H1 (cell line): ENCODE measurements around the gene MAGEB4. TPM values are rescaled to one million over a fixed set of nuclear protein-coding genes. Genes with fewer than 3 reads are reported as not detected.

ENCODE experiments used
- CTCF ChIA-PET: fragments of 300-600 bp; sonication (Branson Sonifier 250); formaldehyde crosslinking; loops from one replicate; lab custom pipeline; 2021; ENCODE audit not compliant: partially characterized antibody; lab: Charles Lee
- POLR2A ChIA-PET: fragments of 300-600 bp; sonication (Branson Sonifier 250); formaldehyde crosslinking; loops from one replicate; lab custom pipeline; 2021; ENCODE audit warnings: inconsistent platforms; ENCODE audit not compliant: partially characterized antibody; lab: Charles Lee
- DNase-seq, 2 experiments: peaks; one replicate each; pipeline versions ENCODE4 v3.0.0 to v3.0.0-alpha.2; 2010 to 2022; ENCODE audit warnings: low spot score in 2 of 2, low read depth in 1 of 2, mixed read lengths in 1 of 2
- FAIRE-seq: peaks from 2 replicates; lab custom pipeline; 2011; peaks lifted over from hg19 to GRCh38; lab: Jason Lieb, UNC
- H2AFZ ChIP-seq: 2 replicates; pipeline ENCODE4 v1.8.1; 2012; ENCODE audit warnings: low read length, inconsistent platforms
- H2AK5ac ChIP-seq: 2 replicates; pipeline ENCODE4 v1.6.1; 2013; ENCODE audit warnings: low read depth, low read length
- H2BK120ac ChIP-seq: replicated peaks from 2 replicates; pipeline ENCODE3; 2013; ENCODE audit warnings: low read depth, low read length, inconsistent platforms
- H2BK12ac ChIP-seq: 2 replicates; pipeline ENCODE4 v1.6.1; 2013; ENCODE audit warnings: low read depth, low read length
- H2BK15ac ChIP-seq: 2 replicates; pipeline ENCODE4 v1.6.1; 2013; ENCODE audit warnings: low read length
- H2BK20ac ChIP-seq: 2 replicates; pipeline ENCODE4 v1.6.1; 2013; ENCODE audit warnings: low read length
- H2BK5ac ChIP-seq: 2 replicates; pipeline ENCODE4 v1.6.1; 2013; ENCODE audit warnings: low read depth, low read length
- H3K14ac ChIP-seq: 2 replicates; pipeline ENCODE4 v1.6.1; 2013; ENCODE audit warnings: inconsistent platforms; ENCODE audit not compliant: insufficient read length
- H3K18ac ChIP-seq: 2 replicates; pipeline ENCODE4 v1.6.1; 2013; ENCODE audit warnings: low read length; ENCODE audit errors: extremely low read depth
- H3K23ac ChIP-seq: 2 replicates; pipeline ENCODE4 v1.6.1; 2013; ENCODE audit warnings: inconsistent platforms; ENCODE audit not compliant: insufficient read length
- H3K23me2 ChIP-seq: 2 replicates; pipeline ENCODE4 v1.6.1; 2013; ENCODE audit warnings: low read depth, low read length
- H3K27ac ChIP-seq: 2 replicates; pipeline ENCODE4 v1.6.1; 2011; ENCODE audit warnings: low read depth, low read length, inconsistent platforms
- H3K27me3 ChIP-seq, 4 experiments: replicated peaks in 1 of 4; 1 replicate in 1 of 4; 2 replicates in 3 of 4; pipeline versions ENCODE4 v1.6.1 to v1.8.1; 2011 to 2013; ENCODE audit warnings: low read length in 3 of 4, mild to moderate bottlenecking in 3 of 4, inconsistent platforms in 2 of 4, mixed read lengths in 2 of 4, moderate library complexity in 1 of 4; ENCODE audit not compliant: control insufficient read depth in 3 of 4, insufficient read depth in 3 of 4; ENCODE audit errors: extremely low read depth in 1 of 4
- H3K36me3 ChIP-seq, 4 experiments: 2 replicates each; pipeline versions ENCODE4 v1.6.1 to v1.8.1; 2011 to 2013; ENCODE audit warnings: mild to moderate bottlenecking in 4 of 4, low read length in 3 of 4, moderate library complexity in 2 of 4, control low read depth in 1 of 4, inconsistent platforms in 1 of 4; ENCODE audit not compliant: insufficient read depth in 4 of 4, control insufficient read depth in 2 of 4
- H3K4ac ChIP-seq: replicated peaks from 2 replicates; pipeline ENCODE3; 2013; ENCODE audit warnings: low read length, low read depth, mixed read lengths, inconsistent platforms; ENCODE audit not compliant: insufficient read length
- H3K4me1 ChIP-seq, 4 experiments: replicated peaks in 1 of 4; 1 replicate in 1 of 4; 2 replicates in 3 of 4; pipeline versions ENCODE4 v1.6.1 to v1.8.1; 2011 to 2013; ENCODE audit warnings: low read length in 3 of 4, inconsistent platforms in 2 of 4, mixed read lengths in 1 of 4; ENCODE audit not compliant: insufficient read depth in 4 of 4, control insufficient read depth in 3 of 4
- H3K4me2 ChIP-seq, 2 experiments: 2 replicates each; pipeline versions ENCODE4 v1.6.1 to v1.8.1; 2011 to 2013; ENCODE audit warnings: low read depth in 2 of 2, low read length in 2 of 2, control low read depth in 1 of 2, inconsistent platforms in 1 of 2, mild to moderate bottlenecking in 1 of 2; ENCODE audit not compliant: insufficient read depth in 1 of 2
- H3K4me3 ChIP-seq, 4 experiments: fragments of 200-600, 300-600 bp in 1 of 4; sonication (generic), shearing (Covaris generic), sonication (Bioruptor Twin) in 1 of 4; 2 replicates each; pipeline versions ENCODE4 v1.5.1 to v1.8.1; 2011 to 2016; ENCODE audit warnings: low read length in 4 of 4, low read depth in 3 of 4, control low read depth in 2 of 4, inconsistent platforms in 2 of 4, mild to moderate bottlenecking in 2 of 4, mixed read lengths in 1 of 4, moderate library complexity in 1 of 4; ENCODE audit not compliant: insufficient read depth in 2 of 4; ENCODE audit errors: extremely low read depth in 1 of 4
- H3K56ac ChIP-seq: replicated peaks from 2 replicates; pipeline ENCODE3; 2013; ENCODE audit warnings: low read depth, mild to moderate bottlenecking, mixed read lengths, low read length, inconsistent platforms; ENCODE audit not compliant: insufficient read length
- H3K79me1 ChIP-seq: 2 replicates; pipeline ENCODE4 v1.6.1; 2013; ENCODE audit warnings: low read depth, low read length, control low read depth
- H3K79me2 ChIP-seq, 2 experiments: 2 replicates each; pipeline versions ENCODE4 v1.6.1 to v1.8.1; 2012 to 2013; ENCODE audit warnings: low read length in 2 of 2, mild to moderate bottlenecking in 2 of 2, inconsistent platforms in 1 of 2; ENCODE audit not compliant: insufficient read depth in 2 of 2, control insufficient read depth in 1 of 2
- H3K9ac ChIP-seq, 4 experiments: replicated peaks in 1 of 4; 1 replicate in 1 of 4; 2 replicates in 3 of 4; pipeline versions ENCODE4 v1.6.1 to v1.8.1; 2011 to 2013; ENCODE audit warnings: low read depth in 3 of 4, low read length in 3 of 4, control low read depth in 2 of 4, mild to moderate bottlenecking in 2 of 4, moderate library complexity in 2 of 4, inconsistent platforms in 1 of 4; ENCODE audit errors: extremely low read depth in 1 of 4
- H3K9me3 ChIP-seq, 2 experiments: 2 replicates each; pipeline versions ENCODE4 v1.6.1 to v1.8.1; 2012 to 2013; ENCODE audit warnings: mild to moderate bottlenecking in 2 of 2, moderate library complexity in 2 of 2, control low read depth in 1 of 2, inconsistent platforms in 1 of 2, low read depth in 1 of 2, low read length in 1 of 2, mixed read lengths in 1 of 2; ENCODE audit not compliant: insufficient read depth in 2 of 2
- H4K20me1 ChIP-seq, 2 experiments: replicated peaks in 1 of 2; 2 replicates each; pipeline versions ENCODE3 to v1.8.1; 2011 to 2013; ENCODE audit warnings: inconsistent platforms in 2 of 2, low read length in 2 of 2, mild to moderate bottlenecking in 1 of 2; ENCODE audit not compliant: insufficient read depth in 2 of 2, control insufficient read depth in 1 of 2
- H4K5ac ChIP-seq: 2 replicates; pipeline ENCODE4 v1.6.1; 2013; ENCODE audit warnings: low read length, low read depth, mixed read lengths, inconsistent platforms; ENCODE audit not compliant: insufficient read length
- H4K8ac ChIP-seq: 2 replicates; pipeline ENCODE4 v1.8.0; 2013; ENCODE audit warnings: mild to moderate bottlenecking, moderate library complexity, low read length, inconsistent platforms; ENCODE audit not compliant: insufficient read depth; ENCODE audit errors: extremely low read depth
- H4K91ac ChIP-seq: replicated peaks from 2 replicates; pipeline ENCODE3; 2013; ENCODE audit warnings: low read length, mixed read lengths, inconsistent platforms; ENCODE audit not compliant: insufficient read length
- WGBS, 2 experiments: shearing (Covaris generic) in 1 of 2; methylation state at CpG; one replicate each; pipeline versions ENCODE4 v1.1.6 to v1.1.7; 2013 to 2015; ENCODE audit warnings: low lambda C conversion rate in 2 of 2, mixed read lengths in 2 of 2, inconsistent platforms in 1 of 2, low coverage in 1 of 2, missing lambda C conversion rate in 1 of 2; ENCODE audit not compliant: insufficient replicate concordance in 2 of 2, insufficient coverage in 1 of 2, insufficient read length in 1 of 2; ENCODE audit errors: extremely low coverage in 1 of 2, missing lambda C conversion rate in 1 of 2; 5-methylcytosine and 5-hydroxymethylcytosine counted together
- polyA plus RNA-seq, 7 experiments: library from polyadenylated mRNA; depleted of rRNA in 3 of 7; stranded (reverse) in 5 of 7; unstranded in 2 of 7; fragments of >200 nt in 5 of 7; fragments of 200-250 nt in 2 of 7; gene quantifications; 1 replicate in 5 of 7; 2 replicates in 1 of 7; 4 replicates in 1 of 7; pipeline versions ENCODE4 v1.2.1 to v1.2.3, GENCODE V29; 2011 to 2013; ENCODE audit warnings: missing spikeins in 2 of 7, mixed read lengths in 2 of 7
- total RNA-seq: library from RNA; stranded (reverse); fragmentation: NEBNext Ultra II Directional; extraction: Animal tissue kit (Norgen Biotek cat#: 25700); gene quantifications from 2 replicates; pipeline ENCODE4 v1.2.1, GENCODE V29; 2021

Gene MAGEB4
- total and polyA plus RNA-seq, 2 of the 8 experiments (the other 6 are each of a cell fraction or from before 2014, with no cell fraction given), result not detected

- ChIA-PET POLR2A (no interaction called here), CTCF (interaction anchor here (0.6 to 1.1 kb wide), 2 partner anchors 67 to 228 kb away, joined by 3 read pairs; no protein-coding TSS in a partner anchor)
- H4K5ac ChIP-seq, result no peak overlapping the region
- H2BK15ac ChIP-seq, result no peak overlapping the region
- no peak overlapping the region for H3K4me2 ChIP-seq
- 88% methylated on average over 1 of the region's 1 CpG; no CpG with 5 or more reads in 1 of the 2 experiments for WGBS, 2 experiments
- no peaks in the 10 kb centered on the region for H4K20me1 ChIP-seq
- H3K14ac ChIP-seq, result no peak overlapping the region
- H4K91ac ChIP-seq, result no peak overlapping the region
- H3K23ac ChIP-seq, result no peak overlapping the region
- no peaks in the 10 kb centered on the region for H3K4me1 ChIP-seq
- no peak overlapping the region for H2BK12ac ChIP-seq
- DNase-seq (no peak), FAIRE-seq (no peak)
- H3K4ac ChIP-seq, result no peak overlapping the region
- no peak overlapping the region for H2BK20ac ChIP-seq
- H3K27me3 ChIP-seq, result no peaks in the 10 kb centered on the region
- no peak overlapping the region for H3K4me3 ChIP-seq
- no peak overlapping the region for H2AFZ ChIP-seq
- H3K23me2 ChIP-seq, result no peaks in the 10 kb centered on the region
- no peak overlapping the region for H3K27ac ChIP-seq
- no peaks in the 10 kb centered on the region for H3K79me2 ChIP-seq
- no peak overlapping the region for H4K8ac ChIP-seq
- no peaks in the 10 kb centered on the region for H3K36me3 ChIP-seq
- no peak overlapping the region for H2AK5ac ChIP-seq
- no peaks in the 10 kb centered on the region for H3K9me3 ChIP-seq
- H3K56ac ChIP-seq, result no peak overlapping the region
- no peaks in the 10 kb centered on the region for H3K79me1 ChIP-seq
- H3K18ac ChIP-seq, result no peak overlapping the region
- H3K9ac ChIP-seq, result no peak overlapping the region
- no peak overlapping the region for H2BK5ac ChIP-seq
- H2BK120ac ChIP-seq, result no peak overlapping the region
These were observed 38.6 kb downstream of the MAGEB4 start for GRCh38 chrX:30280428-30280827.
